ENCODE data around the gene VAT1L. TPM values are rescaled to one million over a fixed set of nuclear protein-coding genes. Genes with fewer than 3 reads are reported as not detected.

The VAT1L gene
- total RNA-seq, 2 experiments from 2014 or later, result not detected

GRCh38 chr16:77905374-77905920 lies 117.1 kb downstream of the VAT1L start:
- POLR2A ChIA-PET, result no interaction called here
- ATAC-seq (ENCODE audit: low read depth), result no peak

DNA sequence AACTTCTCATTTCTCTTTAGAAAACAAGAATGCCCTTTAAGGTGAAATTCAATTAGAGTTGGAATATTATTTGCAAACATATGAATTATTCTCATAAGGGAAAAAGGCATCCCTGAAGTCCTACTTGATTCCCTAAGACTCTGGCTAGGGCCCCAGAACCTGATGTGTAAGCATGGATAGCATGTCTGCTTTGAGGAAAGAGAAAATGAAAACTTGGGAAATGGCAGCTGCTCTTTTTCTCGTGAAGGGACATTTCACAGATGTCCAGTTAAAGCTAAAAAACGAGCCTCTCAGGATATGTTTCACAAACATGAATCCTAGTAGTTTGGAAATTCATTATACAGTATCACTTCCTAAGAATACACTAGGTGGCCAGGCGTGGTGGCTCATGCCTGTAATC lies 121.7 kb downstream of the VAT1L start:
- no peak for ATAC-seq (ENCODE audit: low read depth)
- no peak overlapping the region for H3K27ac Mint-ChIP-seq
- H3K9me3 Mint-ChIP-seq, result no peaks in the 10 kb centered on the region
- peaks cover 2% of the 10 kb centered on the region for H3K27me3 Mint-ChIP-seq
- H3K4me1 Mint-ChIP-seq, result no peaks in the 10 kb centered on the region
- POLR2A ChIA-PET, result no interaction called here
- no peak overlapping the region for H3K4me3 Mint-ChIP-seq
- DNase-seq, result no peak
- no peaks in the 10 kb centered on the region for H3K36me3 Mint-ChIP-seq

More at GRCh38 chr16:77905374-77905920, 117.1 kb downstream of the VAT1L start:
- peaks cover 2% of the 10 kb centered on the region for H3K27me3 Mint-ChIP-seq
- no peaks in the 10 kb centered on the region for H3K4me1 Mint-ChIP-seq
- no peaks in the 10 kb centered on the region for H3K36me3 Mint-ChIP-seq
- no peak overlapping the region for H3K4me3 Mint-ChIP-seq
- no peak for DNase-seq
- H3K27ac Mint-ChIP-seq, result no peak overlapping the region
- H3K9me3 Mint-ChIP-seq, result no peaks in the 10 kb centered on the region

DNA sequence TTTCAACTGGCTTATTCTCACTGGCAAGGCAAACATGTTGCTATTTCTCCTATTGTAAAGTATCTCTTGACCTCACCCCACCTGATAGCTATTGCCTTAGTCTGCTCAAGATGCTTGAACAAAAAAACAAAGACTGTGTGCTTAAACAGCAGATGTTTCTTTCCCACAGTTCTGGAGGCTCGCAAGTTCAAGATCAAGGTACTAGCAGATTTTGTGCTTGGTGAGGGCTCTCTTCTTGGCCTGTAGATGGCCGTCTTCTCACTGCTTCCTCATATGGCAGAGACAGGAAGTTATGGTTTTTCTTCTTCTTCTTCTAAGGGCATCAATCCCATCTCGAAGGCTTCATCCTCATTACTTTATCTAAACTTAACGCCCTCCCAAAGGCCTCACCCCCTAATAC lies 124.3 kb downstream of the VAT1L start:
- DNase-seq, result no peak
- Mint-ChIP-seq H3K9me3 (no peaks in the 10 kb centered on the region), H3K27ac (no peak overlapping the region), H3K4me1 (no peaks in the 10 kb centered on the region), H3K36me3 (no peaks in the 10 kb centered on the region), H3K4me3 (no peak overlapping the region), H3K27me3 (peaks cover 2% of the 10 kb centered on the region)
- POLR2A ChIA-PET, result no interaction called here
- no peak for ATAC-seq (ENCODE audit: low read depth)

DNA sequence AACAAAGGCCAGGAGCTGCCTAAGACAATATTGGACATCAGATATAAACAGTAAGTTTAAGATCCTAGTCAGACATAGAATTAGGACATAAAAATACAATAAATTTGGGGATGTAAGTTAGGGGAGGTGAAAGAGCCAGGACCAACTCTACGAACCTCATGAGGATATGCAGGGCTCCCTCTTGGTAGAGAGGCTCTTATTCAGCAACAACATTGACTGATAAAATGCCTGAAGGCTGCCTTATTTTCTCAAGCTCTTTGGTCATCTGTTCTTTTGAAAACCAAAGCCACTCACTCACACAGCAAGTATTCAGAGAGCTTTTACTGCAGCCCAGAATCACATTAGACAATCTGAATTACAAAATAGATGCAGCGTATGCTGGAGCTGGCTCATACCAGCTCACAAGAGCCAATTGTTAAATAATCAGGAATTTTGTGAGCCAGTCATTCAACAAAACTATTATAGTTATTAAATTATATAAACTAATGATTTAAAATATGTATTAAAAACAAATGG lies 125.4 kb downstream of the VAT1L start:
- Mint-ChIP-seq H3K27me3 (no peaks in the 10 kb centered on the region), H3K9me3 (no peaks in the 10 kb centered on the region), H3K4me3 (no peak overlapping the region), H3K4me1 (no peaks in the 10 kb centered on the region), H3K27ac (no peak overlapping the region), H3K36me3 (no peaks in the 10 kb centered on the region)
- ATAC-seq (ENCODE audit: low read depth), result no peak
- no peak for DNase-seq
- POLR2A ChIA-PET, result no interaction called here

GRCh38 chr16:77916111-77916510 lies 127.7 kb downstream of the VAT1L start:
- H3K36me3 Mint-ChIP-seq, result no peaks in the 10 kb centered on the region
- H3K27ac Mint-ChIP-seq, result no peak overlapping the region
- no peak overlapping the region for H3K4me3 Mint-ChIP-seq
- POLR2A ChIA-PET, result no interaction called here
- ATAC-seq (ENCODE audit: low read depth), result no peak
- no peaks in the 10 kb centered on the region for H3K9me3 Mint-ChIP-seq
- DNase-seq, result no peak
- no peaks in the 10 kb centered on the region for H3K27me3 Mint-ChIP-seq
- H3K4me1 Mint-ChIP-seq, result no peaks in the 10 kb centered on the region

- H3K36me3 Mint-ChIP-seq, result no peaks in the 10 kb centered on the region
- POLR2A ChIA-PET, result no interaction called here
- no peaks in the 10 kb centered on the region for H3K27me3 Mint-ChIP-seq
- H3K4me3 Mint-ChIP-seq, result no peak overlapping the region
- DNase-seq, result no peak
- no peaks in the 10 kb centered on the region for H3K9me3 Mint-ChIP-seq
- H3K27ac Mint-ChIP-seq, result no peak overlapping the region
- ATAC-seq (ENCODE audit: low read depth), result no peak
- no peaks in the 10 kb centered on the region for H3K4me1 Mint-ChIP-seq
Measured at GRCh38 chr16:77917971-77918370, 129.6 kb downstream of the VAT1L start.

DNA sequence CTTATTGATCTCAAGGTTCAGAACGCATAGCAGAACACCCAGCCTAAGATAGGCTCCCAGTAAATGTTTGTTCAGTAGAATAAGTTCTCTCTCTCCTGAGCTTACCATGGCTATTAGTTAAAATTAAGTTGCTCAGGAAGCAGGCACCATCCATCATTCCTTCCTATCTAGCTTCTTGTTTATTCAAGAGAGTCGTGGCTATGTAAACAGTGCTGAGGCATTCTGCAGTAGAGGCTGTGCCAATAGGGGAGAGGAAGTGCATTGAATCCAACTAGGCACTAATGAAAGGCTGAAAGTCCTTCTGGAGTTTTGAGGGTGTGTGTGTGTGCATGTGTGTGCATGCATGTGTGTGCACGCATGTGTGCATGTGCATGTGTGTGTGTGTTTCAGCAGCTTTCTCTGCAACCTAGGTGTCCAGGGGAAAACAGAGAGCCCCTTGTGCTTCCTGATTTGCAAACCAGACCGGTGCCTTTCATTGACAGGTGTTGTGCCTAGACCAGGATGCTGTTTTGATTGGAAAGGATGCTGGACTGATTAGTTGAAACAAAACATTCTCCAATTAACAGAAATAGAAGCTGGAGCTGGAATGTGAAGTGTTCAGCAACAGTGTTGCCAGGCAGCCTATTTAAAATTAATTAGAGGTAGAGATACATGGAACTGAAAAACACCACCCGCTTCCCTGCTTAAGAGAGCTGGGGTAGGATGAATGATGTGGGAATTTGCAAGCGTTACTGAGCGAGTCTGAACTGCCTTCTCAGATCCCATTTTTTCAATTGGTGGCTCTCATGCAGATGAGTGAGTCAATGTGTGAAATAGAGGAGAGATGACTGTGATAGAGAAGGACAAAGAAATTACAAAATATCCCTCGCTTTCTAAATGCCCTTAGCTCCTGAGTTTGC lies 130.7 kb downstream of the VAT1L start:
- DNase-seq, result no peak
- POLR2A ChIA-PET, result no interaction called here

GRCh38 chr16:77919761-77920415 lies 131.5 kb downstream of the VAT1L start:
- Mint-ChIP-seq H3K27ac (no peak overlapping the region), H3K36me3 (no peaks in the 10 kb centered on the region), H3K9me3 (no peaks in the 10 kb centered on the region), H3K4me3 (no peak overlapping the region), H3K27me3 (peaks cover 2% of the 10 kb centered on the region), H3K4me1 (no peaks in the 10 kb centered on the region)
- no peak for ATAC-seq (ENCODE audit: low read depth)
- POLR2A ChIA-PET, result no interaction called here
- no peak for DNase-seq

More for the DNA sequence above, 130.7 kb downstream of the VAT1L start:
- Mint-ChIP-seq H3K36me3 (no peaks in the 10 kb centered on the region), H3K4me3 (no peak overlapping the region), H3K27ac (no peak overlapping the region), H3K9me3 (no peaks in the 10 kb centered on the region), H3K27me3 (peaks cover under 1% of the 10 kb centered on the region), H3K4me1 (no peaks in the 10 kb centered on the region)
- ATAC-seq (ENCODE audit: low read depth), result no peak

- H3K4me3 Mint-ChIP-seq, result no peak overlapping the region
- no peaks in the 10 kb centered on the region for H3K9me3 Mint-ChIP-seq
- H3K4me1 Mint-ChIP-seq, result no peaks in the 10 kb centered on the region
- H3K36me3 Mint-ChIP-seq, result no peaks in the 10 kb centered on the region
- H3K27me3 Mint-ChIP-seq, result peaks cover 2% of the 10 kb centered on the region
- POLR2A ChIA-PET, result no interaction called here
- ATAC-seq (ENCODE audit: low read depth) (no peak), DNase-seq (no peak)
- no peak overlapping the region for H3K27ac Mint-ChIP-seq
Measured at GRCh38 chr16:77920984-77921383, 132.6 kb downstream of the VAT1L start.

GRCh38 chr16:77922228-77922754 lies 133.9 kb downstream of the VAT1L start:
- no peaks in the 10 kb centered on the region for H3K36me3 Mint-ChIP-seq

GRCh38 chr16:77925531-77925930 lies 137.2 kb downstream of the VAT1L start:
- no peak for DNase-seq
- POLR2A ChIA-PET, result no interaction called here
- no peaks in the 10 kb centered on the region for H3K9me3 Mint-ChIP-seq
- ATAC-seq (ENCODE audit: low read depth), result no peak
- H3K4me1 Mint-ChIP-seq, result no peaks in the 10 kb centered on the region
- H3K36me3 Mint-ChIP-seq, result no peaks in the 10 kb centered on the region
- no peak overlapping the region for H3K27ac Mint-ChIP-seq
- H3K27me3 Mint-ChIP-seq, result peaks cover 2% of the 10 kb centered on the region
- H3K4me3 Mint-ChIP-seq, result no peak overlapping the region

More at GRCh38 chr16:77922228-77922754, 133.9 kb downstream of the VAT1L start:
- DNase-seq (no peak), ATAC-seq (ENCODE audit: low read depth) (no peak)
- peaks cover 2% of the 10 kb centered on the region for H3K27me3 Mint-ChIP-seq
- H3K27ac Mint-ChIP-seq, result no peak overlapping the region
- H3K4me3 Mint-ChIP-seq, result no peak overlapping the region
- no peaks in the 10 kb centered on the region for H3K9me3 Mint-ChIP-seq
- POLR2A ChIA-PET, result no interaction called here
- H3K4me1 Mint-ChIP-seq, result no peaks in the 10 kb centered on the region

DNA sequence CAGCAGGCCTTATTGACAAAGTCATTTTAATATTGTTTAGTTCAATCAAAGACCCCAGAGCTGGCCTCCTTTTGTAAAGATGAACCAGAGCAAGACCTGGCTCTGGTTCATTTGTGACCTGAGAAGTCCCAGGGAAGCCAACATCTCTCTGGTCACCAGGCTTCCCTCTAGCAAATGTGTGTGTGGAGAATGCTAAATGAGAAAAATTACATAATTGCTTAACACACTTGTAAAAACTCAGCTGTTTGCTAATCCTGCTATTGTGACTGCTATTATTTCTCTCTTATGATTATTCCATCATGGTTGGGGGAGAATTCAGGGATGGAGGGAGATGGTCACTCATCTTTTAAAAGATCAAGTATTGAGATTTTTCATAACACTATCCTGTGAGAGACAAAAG lies 139.7 kb downstream of the VAT1L start:
- Mint-ChIP-seq H3K36me3 (no peaks in the 10 kb centered on the region), H3K27me3 (peaks cover 2% of the 10 kb centered on the region), H3K9me3 (no peaks in the 10 kb centered on the region), H3K27ac (no peak overlapping the region), H3K4me1 (no peaks in the 10 kb centered on the region), H3K4me3 (no peak overlapping the region)
- no peak for DNase-seq
- POLR2A ChIA-PET, result no interaction called here
- no peak for ATAC-seq (ENCODE audit: low read depth)

DNA sequence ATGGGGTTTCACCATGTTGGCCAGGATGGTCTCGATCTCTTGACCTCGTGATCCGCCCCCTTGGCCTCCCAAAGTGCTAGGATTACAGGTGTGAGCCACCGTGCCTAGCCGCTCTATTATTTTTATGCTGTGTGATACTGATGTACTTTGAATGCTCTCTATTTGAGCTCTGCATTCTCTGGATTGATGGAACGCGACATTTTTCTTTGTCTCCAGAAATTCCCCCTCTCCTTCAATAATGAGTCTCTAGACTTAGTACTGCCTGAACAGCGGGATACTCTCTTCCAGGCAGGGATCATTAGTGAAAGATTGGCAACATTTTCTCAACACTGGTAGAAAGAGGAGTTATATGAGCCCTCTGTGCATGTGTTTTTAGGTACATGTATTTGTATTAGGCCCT lies 140.6 kb downstream of the VAT1L start:
- H3K27ac Mint-ChIP-seq, result no peak overlapping the region
- POLR2A ChIA-PET, result no interaction called here
- H3K4me1 Mint-ChIP-seq, result no peaks in the 10 kb centered on the region
- ATAC-seq (ENCODE audit: low read depth), result no peak
- H3K27me3 Mint-ChIP-seq, result peaks cover 5% of the 10 kb centered on the region
- H3K36me3 Mint-ChIP-seq, result no peaks in the 10 kb centered on the region
- no peak overlapping the region for H3K4me3 Mint-ChIP-seq
- no peak for DNase-seq
- H3K9me3 Mint-ChIP-seq, result no peaks in the 10 kb centered on the region
